ENCODE results near the gene KCNT1. TPM values are rescaled to one million over a fixed set of nuclear protein-coding genes. Genes with fewer than 3 reads are reported as not detected.

Gene KCNT1
- total RNA-seq, 2 donors from 2014 or later = under 0.01 TPM

DNA sequence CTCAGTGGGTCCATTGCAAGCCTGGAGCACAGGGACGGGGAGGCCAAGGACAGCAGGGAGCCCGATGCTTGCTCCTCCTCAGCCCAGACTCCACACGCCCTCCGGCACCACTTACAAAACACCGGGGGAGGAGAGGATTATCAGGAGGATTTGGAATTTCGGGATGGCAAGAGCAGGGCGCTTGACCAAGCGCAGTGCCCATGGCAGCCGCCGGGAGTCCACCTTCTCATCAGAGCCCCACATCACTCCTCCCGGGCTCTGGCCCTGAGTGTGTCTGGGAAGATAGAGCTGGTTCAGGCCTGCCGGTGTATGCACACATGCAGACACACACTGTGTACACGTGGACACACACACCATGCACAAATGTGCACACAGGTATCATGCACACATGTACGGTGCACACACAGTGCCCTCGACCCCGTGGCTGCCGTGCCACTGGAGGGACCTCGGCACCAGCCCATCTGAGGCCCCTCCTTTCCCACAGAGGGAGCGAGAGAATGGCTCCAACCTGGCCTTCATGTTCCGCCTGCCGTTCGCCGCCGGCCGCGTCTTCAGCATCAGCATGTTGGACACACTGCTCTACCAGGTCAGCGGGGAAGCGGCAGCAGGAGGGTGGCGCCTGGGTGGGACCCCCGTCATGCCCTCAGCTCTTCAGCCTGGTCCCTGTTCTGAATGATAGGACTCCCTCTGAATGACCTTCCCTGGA, 81.7 kb downstream of the KCNT1 start:
- H3K27me3 ChIP-seq = no peaks in the 10 kb centered on the region
- H3K36me3 ChIP-seq (replicated peaks in 1 of 2; ENCODE audit: insufficient read depth in 1 of 2, low read depth in 2 of 2) = no peaks in the 10 kb centered on the region
- no peaks in the 10 kb centered on the region for H3K9me3 ChIP-seq
- TF ChIP-seq, protein P1, sequence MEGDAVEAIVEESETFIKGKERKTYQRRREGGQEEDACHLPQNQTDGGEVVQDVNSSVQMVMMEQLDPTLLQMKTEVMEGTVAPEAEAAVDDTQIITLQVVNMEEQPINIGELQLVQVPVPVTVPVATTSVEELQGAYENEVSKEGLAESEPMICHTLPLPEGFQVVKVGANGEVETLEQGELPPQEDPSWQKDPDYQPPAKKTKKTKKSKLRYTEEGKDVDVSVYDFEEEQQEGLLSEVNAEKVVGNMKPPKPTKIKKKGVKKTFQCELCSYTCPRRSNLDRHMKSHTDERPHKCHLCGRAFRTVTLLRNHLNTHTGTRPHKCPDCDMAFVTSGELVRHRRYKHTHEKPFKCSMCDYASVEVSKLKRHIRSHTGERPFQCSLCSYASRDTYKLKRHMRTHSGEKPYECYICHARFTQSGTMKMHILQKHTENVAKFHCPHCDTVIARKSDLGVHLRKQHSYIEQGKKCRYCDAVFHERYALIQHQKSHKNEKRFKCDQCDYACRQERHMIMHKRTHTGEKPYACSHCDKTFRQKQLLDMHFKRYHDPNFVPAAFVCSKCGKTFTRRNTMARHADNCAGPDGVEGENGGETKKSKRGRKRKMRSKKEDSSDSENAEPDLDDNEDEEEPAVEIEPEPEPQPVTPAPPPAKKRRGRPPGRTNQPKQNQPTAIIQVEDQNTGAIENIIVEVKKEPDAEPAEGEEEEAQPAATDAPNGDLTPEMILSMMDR (IDR thresholded peaks at IDR 0.05) = no peak
- no peak for TF ChIP-seq POLR2A (IDR thresholded peaks at IDR 0.05)
- H3K4me1 ChIP-seq = no peaks in the 10 kb centered on the region
- 73 to 82% methylated on average over 21 to 30 of the region's 30 CpGs for WGBS, 2 donors
- no peak for ATAC-seq
- no peak overlapping the region for H3K27ac ChIP-seq
- DNase-seq = no peak
- H3K4me3 ChIP-seq = no peak overlapping the region
- intact Hi-C loops (cut with DNase I) = no loop called here

DNA sequence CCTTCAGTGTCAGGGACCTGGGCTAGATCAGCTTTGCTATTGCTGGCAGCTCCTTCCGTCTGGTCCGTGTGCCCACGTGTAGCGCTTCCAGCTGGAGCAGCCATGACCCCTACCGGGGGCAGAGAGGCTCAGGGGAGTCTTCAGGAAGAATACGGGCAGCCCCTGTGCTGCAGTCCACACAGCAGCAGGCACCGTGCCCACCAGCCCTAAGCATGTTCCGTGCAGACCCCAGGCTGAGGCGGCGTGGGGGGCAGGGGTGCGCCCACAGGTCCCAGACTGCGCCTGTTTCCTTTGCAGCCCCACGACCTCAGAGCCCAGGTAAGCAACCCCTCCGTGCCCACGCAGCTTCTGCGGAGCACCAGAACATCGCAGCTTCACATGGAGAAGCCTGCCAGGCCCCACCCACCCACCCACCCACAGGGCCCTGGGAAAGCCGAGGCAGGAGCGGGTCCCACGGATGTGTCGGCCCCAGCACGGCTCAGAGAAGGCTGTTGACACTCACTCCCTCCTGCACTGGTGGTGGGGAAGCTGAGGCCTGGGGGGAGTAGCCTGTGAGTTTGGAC, 83.1 kb downstream of the KCNT1 start:
- Histone ChIP-seq H3K4me1 (no peaks in the 10 kb centered on the region), H3K36me3 (replicated peaks in 1 of 2; ENCODE audit: insufficient read depth in 1 of 2, low read depth in 2 of 2) (no peaks in the 10 kb centered on the region), H3K27ac (no peak overlapping the region), H3K9me3 (no peaks in the 10 kb centered on the region), H3K27me3 (no peaks in the 10 kb centered on the region), H3K4me3 (no peak overlapping the region)
- ATAC-seq (no peak), DNase-seq (no peak)
- TF ChIP-seq, protein P1 (IDR thresholded peaks at IDR 0.05) = no peak
- TF ChIP-seq POLR2A (IDR thresholded peaks at IDR 0.05) = no peak
- WGBS, 2 donors = 61% methylated on average over 17 of the region's 22 CpGs; no CpG with 5 or more reads in 1 of the 2 donors
- intact Hi-C loops (cut with DNase I) = no loop called here

- intact Hi-C loops (cut with DNase I) = no loop called here
- no peaks in the 10 kb centered on the region for H3K27me3 ChIP-seq
- no peak for TF ChIP-seq POLR2A (IDR thresholded peaks at IDR 0.05)
- TF ChIP-seq, protein P1 (IDR thresholded peaks at IDR 0.05) = no peak
- H3K36me3 ChIP-seq (replicated peaks in 1 of 2; ENCODE audit: insufficient read depth in 1 of 2, low read depth in 2 of 2) = no peaks in the 10 kb centered on the region
- WGBS, 2 donors = 82 to 83% methylated on average over 7 to 38 of the region's 44 CpGs
- H3K4me3 ChIP-seq = no peak overlapping the region
- DNase-seq = no peak
- H3K27ac ChIP-seq = no peak overlapping the region
- ATAC-seq = no peak
- no peaks in the 10 kb centered on the region for H3K9me3 ChIP-seq
- H3K4me1 ChIP-seq = no peaks in the 10 kb centered on the region
Measured at GRCh38 chr9:135786146-135786690, 84.2 kb downstream of the KCNT1 start.

- H3K9me3 ChIP-seq = no peaks in the 10 kb centered on the region
- TF ChIP-seq, protein P1 (IDR thresholded peaks at IDR 0.05) = no peak
- TF ChIP-seq POLR2A (IDR thresholded peaks at IDR 0.05) = no peak
- DNase-seq = no peak
- H3K4me1 ChIP-seq = no peaks in the 10 kb centered on the region
- no peak overlapping the region for H3K27ac ChIP-seq
- no peak overlapping the region for H3K4me3 ChIP-seq
- WGBS, 2 donors = 45% methylated on average over 5 to 16 of the region's 16 CpGs
- H3K36me3 ChIP-seq (replicated peaks in 1 of 2; ENCODE audit: insufficient read depth in 1 of 2, low read depth in 2 of 2) = no peaks in the 10 kb centered on the region
- no peaks in the 10 kb centered on the region for H3K27me3 ChIP-seq
- intact Hi-C loops (cut with DNase I) = no loop called here
- no peak for ATAC-seq
Measured at GRCh38 chr9:135787317-135787716, 85.3 kb downstream of the KCNT1 start.
